ENCODE measurements around the gene PLB1.

DNA sequence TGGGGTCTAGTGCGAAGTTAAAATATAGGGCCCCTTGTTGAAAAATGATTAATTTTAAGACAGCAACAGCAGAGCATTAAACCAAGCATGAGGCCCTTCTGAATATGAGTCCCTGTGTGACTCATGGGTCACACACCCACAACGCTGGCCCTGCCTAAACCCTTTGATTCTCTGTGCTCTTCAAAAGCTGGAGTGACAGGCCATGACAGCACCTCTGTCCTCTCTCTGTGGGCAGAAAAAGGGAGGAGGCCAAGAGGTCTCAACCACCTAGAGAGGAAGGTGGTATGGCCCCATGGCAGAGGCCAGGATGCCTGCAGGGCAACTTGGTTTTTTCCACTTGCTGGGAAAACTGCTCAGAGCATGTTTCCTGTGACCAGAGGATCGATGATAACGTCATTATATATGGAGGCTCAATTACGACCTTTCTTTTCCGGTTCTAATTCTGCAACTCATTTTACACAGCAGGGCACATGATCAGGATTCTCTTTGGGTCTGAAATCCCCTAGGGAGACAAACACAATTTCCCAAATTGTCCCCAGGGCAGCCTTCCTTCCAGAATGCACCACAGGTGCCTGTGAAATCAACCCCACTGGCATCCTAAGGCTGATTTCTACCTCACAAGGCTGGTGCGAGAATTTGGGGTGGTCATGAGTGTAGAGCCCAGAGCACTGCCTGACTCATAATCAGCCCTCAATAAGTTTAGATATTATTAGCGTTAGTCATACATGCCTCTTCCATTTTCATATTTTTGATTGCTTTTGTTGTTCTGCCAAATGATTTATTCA, 153.8 kb downstream of the PLB1 start:
- TF ChIP-seq POLR2AphosphoS5 (IDR thresholded peaks at IDR 0.05; ENCODE audit: borderline replicate concordance, low read depth, low read length), result no peak
- no peak for TF ChIP-seq EZH2 (IDR thresholded peaks at IDR 0.05)
- no peak for TF ChIP-seq FOXP2 (optimal IDR thresholded peaks at IDR 0.05; ENCODE audit: control extremely low read depth, extremely low read length, insufficient read depth)
